ENCODE results near the gene TENT4B. TPM values are rescaled to one million over a fixed set of nuclear protein-coding genes. Genes with fewer than 3 reads are reported as not detected.
"Not testable (repeated sequence)": the region's sequence is repeated elsewhere in the genome, so short reads cannot be mapped to it uniquely, and the experiment has no call there.

The TENT4B gene
- total RNA-seq, 4 donors from 2014 or later, result 10.7 to 15.6 (median 13.2) TPM

DNA sequence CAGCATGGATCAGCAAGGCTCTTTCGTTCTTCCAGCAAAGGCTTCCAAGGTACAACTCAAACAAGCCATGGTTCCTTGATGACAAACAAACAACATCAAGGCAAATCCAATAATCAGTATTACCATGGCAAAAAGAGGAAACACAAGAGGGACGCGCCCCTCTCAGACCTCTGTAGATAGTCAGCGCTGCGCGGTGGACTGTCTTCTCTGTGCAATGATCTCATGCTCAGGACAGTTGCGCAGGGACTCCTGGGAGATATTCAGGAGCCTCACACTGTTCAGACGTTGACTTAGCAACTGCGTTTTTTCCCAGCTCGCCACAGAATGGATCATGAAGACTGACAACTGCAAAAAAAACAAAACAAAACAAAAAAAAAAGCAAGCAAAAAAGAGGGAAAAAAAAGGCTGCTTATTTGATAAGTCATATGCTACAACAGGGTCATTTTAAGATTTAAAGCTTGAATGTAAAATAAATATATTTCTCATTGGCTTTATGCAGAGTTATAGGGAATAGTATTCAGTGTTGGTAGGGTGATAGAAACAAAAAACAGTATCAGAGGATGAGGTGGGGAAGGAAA is 76.1 kb downstream of the TENT4B start:
- DNase-seq (ENCODE audit: low spot score) (no peak), ATAC-seq (ENCODE audit: low FRiP score) (no peak)
- TF ChIP-seq, protein P1, sequence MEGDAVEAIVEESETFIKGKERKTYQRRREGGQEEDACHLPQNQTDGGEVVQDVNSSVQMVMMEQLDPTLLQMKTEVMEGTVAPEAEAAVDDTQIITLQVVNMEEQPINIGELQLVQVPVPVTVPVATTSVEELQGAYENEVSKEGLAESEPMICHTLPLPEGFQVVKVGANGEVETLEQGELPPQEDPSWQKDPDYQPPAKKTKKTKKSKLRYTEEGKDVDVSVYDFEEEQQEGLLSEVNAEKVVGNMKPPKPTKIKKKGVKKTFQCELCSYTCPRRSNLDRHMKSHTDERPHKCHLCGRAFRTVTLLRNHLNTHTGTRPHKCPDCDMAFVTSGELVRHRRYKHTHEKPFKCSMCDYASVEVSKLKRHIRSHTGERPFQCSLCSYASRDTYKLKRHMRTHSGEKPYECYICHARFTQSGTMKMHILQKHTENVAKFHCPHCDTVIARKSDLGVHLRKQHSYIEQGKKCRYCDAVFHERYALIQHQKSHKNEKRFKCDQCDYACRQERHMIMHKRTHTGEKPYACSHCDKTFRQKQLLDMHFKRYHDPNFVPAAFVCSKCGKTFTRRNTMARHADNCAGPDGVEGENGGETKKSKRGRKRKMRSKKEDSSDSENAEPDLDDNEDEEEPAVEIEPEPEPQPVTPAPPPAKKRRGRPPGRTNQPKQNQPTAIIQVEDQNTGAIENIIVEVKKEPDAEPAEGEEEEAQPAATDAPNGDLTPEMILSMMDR (IDR thresholded peaks at IDR 0.05), result no peak

DNA sequence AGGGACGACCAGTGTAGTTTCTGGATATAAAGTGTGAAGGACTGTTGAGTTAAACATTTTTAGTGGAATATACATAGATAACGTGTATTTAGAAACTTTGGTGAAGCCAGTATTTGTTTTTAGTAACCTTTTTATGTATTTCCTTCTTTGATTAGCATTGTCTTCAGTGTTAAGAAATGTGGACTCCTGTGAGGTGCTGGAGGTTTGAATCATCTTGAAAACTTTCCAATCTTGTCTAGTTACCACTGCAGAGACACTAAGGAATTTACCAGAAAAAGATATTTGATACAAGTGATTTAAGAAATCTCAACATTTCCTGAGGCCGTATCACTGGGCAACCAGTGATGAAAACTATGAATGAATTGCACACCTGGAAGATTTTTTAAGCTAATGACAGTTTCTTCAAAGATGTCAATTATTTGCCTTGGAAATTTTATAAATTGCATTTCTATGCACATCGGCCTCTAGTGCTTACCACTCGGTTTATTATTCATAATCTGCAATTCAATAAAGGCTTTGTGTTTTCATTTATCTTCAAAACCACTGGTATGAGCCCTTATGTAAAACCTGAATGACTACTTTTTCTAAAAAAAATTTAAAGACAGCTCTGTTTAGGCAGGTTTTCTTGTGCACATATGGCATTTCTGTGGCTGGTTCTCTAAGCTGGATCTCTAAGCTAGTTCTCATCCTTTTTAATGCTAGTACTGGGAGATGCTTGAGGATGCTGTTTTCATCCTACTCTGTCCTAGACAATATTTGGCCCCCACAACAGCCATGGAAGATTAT is 81.9 kb downstream of the TENT4B start:
- TF ChIP-seq, protein P1 (IDR thresholded peaks at IDR 0.05), result no peak
- no peak for ATAC-seq (ENCODE audit: low FRiP score)

DNA sequence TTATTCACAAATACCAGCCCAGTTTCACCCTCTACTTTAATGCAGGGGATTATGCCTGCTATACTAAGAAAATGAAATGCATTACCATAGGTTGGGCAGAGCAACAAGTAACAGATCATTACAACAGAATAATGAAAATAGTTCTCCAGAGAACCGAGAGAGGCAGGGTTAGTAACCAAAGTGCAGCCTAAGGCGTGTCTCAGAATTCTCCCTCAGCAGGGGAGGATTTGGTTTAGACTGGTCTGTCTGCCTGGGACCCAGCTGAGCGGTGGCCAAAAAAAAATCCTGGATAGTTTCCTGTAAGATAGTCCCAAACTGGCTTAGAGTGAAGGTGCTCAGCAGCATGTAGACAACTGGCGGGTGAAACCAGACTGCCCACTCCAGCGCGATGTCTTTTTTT is 82.5 kb downstream of the TENT4B start:
- no peak for DNase-seq (ENCODE audit: low spot score)
- ATAC-seq (ENCODE audit: low FRiP score), result no peak
- TF ChIP-seq, protein P1 (IDR thresholded peaks at IDR 0.05), result no peak

More for the DNA sequence above, 81.9 kb downstream of the TENT4B start:
- no peak for DNase-seq (ENCODE audit: low spot score)

DNA sequence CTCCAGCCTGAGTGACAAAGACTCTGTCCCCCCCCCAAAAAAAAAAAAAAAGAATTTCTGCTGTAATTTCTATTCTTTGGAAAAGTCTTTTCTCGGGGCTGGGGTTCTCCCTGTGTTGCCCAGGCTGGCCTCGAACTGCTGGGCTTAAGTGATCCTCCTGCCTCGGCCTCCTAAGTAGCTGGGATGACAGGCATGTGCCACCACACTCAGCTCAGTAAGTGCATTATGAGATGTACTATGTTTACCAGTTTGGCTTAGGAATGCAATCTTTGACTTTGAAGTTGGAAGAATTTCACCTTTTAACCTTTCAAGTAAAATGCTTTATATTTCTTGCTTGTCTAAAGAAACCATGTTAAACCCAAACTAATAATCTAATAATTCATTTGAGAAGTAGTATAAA is 85.2 kb downstream of the TENT4B start:
- TF ChIP-seq, protein P1 (IDR thresholded peaks at IDR 0.05), result no peak
- DNase-seq (ENCODE audit: low spot score) (no peak), ATAC-seq (ENCODE audit: low FRiP score) (no peak)

DNA sequence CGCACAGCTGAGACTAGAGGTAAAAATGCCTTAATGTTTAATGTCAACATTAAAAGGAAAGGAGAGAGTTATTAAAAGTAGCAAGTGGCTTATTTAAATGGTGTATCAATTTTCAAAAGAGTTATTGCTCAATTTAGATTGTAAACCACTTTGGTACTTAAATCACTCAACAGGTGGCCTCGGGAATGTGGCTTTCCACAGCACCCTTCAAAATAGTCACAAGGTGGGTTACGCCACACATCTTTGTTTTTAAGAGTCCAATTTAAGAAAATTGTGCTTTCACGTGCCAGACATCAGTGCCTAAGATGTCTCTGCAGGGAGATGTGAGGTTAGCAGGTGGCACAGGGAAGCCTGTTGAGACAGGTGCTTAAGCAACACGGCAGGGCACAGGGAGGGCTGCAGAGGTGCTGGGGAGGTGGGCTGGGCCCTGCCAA is 85.8 kb downstream of the TENT4B start:
- ATAC-seq (ENCODE audit: low FRiP score) (no peak), DNase-seq (ENCODE audit: low spot score) (no peak)
- TF ChIP-seq, protein P1 (IDR thresholded peaks at IDR 0.05), result no peak

DNA sequence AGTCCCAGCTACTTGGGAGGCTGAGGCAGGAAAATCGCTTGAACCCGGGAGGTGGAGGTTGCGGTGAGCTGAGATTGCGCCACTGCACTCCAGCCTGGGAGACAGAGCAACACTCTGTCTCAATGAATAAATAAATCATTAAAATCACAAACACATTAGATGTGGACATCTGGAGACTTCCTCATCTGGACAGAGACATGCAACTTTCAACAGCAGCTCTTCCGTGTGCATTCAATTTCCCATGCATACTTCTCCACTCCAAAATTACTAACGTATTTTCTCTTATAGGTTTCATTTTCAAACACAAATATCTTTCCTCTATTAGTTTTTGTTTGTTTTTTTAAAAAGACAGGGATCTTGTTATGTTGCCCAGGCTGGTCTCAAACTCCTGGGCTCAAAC is 89.9 kb downstream of the TENT4B start:
- DNase-seq (ENCODE audit: low spot score); ATAC-seq (ENCODE audit: low FRiP score): not testable (repeated sequence)

DNA sequence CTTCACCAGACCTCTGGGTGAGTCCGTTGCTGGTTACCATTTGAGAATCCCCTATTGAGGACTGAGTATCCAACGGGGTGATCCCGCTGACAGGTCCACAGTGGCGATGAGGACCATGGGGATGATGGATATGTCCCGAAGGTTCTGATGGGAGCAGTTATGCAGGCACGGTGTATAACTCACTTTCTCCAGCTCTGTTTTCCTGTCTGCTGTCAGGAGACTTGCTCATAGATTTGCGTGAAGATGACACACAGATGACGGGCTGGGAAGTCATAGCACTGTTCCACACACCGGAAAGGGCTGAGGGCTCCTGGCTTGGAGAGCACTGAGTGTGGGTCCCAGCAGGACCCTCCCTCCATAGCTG is 91.0 kb downstream of the TENT4B start:
- TF ChIP-seq, protein P1 (IDR thresholded peaks at IDR 0.05), result no peak
- no peak for ATAC-seq (ENCODE audit: low FRiP score)

More for the DNA sequence above, 91.0 kb downstream of the TENT4B start:
- no peak for DNase-seq (ENCODE audit: low spot score)

All from omental fat pad (tissue), 4 donors.